HG02610 (cell line): ENCODE results near the gene TMEM165.

Experiments
- ATAC-seq: cut with Tn5 transposase; IDR thresholded peaks from one replicate; pipeline ENCODE4 v1.9.1; 2021; ENCODE audit warnings: mild to moderate bottlenecking, moderate library complexity; ENCODE audit not compliant: unreplicated experiment

TMEM165 gene

DNA sequence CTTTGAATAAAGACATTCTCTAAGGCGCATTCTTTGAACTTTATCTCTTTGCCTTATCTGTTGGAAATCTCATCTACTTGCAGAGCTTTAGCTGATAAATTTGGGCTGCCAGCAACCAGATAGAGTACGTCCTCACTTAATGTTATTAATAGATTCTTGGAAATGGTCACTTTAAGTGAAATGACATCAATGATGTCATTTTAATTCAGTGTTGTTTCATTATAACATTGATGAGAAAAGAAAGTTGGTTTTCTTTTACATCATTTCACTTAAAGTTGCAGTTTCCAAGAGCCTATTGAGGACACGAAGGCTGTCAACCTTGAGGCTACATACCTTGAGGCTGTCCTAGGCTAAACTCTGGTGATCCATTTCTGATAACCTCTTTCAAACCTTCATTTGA lies 9.3 kb downstream of the TMEM165 start:
- no peak for ATAC-seq

DNA sequence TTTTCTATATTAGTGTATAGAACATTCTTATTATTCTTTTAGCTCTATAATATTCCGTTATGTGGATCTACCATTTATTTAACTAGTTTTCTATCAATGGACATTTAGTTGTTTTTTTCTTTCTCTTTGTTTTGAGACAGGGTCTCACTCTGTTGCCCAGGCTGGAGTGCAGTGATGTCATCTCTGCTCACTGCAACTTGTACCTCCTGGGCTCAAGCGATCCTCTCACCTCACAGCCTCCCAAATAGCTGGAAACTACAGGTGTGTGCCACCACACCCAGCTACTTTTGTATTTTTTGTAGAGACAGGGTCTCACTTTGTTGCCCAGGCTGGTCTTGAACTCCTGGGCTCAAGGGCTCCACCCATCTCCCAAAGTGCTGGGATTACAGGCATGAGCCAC lies 10.8 kb downstream of the TMEM165 start:
- ATAC-seq: no peak

DNA sequence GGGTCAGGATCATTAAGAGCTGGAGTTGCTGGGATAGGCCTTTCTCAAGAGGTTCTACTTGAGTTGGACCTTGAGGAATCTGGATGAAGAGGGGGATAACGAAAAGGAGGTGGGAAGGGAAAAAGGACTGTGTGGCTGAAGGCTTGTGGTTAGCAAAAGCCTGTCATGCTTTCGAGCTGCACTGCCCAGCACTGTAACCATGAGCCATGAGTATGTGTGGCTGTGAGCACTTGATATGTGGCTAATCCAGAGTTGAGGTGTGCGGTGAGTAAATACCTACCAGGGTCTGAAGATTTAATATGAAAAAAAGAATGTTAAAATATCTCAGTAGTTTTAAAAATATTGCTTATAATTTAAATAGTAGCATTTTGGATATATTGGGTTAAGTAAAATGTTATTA lies 11.4 kb downstream of the TMEM165 start:
- ATAC-seq: no peak

DNA sequence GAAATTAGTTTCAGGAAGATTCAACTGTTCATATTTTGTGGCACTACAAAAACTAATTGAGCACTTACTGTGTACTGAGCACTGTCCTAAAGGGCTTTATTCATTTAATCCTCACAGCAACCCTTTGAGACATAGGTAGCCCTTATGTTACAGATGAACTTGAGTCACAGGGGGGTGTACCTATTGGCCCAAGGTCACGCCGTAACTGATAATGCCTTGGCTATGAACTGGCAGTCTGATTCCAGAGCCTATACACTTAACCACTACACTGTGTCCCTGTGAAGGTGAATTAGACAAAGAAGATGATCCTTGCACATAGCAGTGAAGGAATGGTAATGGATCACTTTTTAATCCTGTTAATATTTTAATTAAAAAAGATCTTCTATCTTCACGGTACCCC lies 12.0 kb downstream of the TMEM165 start:
- no peak for ATAC-seq

DNA sequence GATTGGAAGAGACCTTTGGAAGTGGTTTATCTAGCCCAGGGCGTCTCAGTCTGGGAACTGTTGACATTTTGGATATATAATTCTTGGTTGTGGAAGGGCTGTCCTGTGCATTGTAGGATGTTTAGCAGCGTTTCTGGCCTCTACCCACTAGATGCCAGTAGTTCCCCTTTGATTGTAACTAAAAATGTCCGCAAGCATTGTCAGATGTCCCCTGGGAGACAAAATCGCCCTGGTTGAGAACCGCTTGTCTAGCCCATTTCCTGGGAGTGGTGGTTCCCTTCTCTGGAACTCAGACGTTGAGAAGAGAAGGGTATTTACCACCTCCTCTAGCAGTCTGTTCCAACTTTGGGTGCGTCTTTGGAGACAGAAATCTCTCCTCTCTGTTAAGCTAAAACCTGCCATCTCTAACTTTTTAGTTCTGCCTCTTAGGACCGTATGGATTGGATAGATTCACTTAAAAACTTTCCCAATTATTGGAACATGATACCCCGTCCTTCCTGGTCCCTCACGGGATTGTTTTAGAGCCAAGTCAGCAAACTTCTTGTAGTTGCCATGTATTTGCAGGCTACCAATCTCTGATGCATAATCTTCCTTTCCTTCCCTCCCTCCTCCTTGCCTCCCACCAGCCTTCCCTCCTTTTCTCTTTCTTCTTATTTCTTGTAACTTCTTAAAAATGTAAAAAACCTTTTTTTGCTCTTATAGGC lies 13.9 kb downstream of the TMEM165 start:
- peak; percentile 67 for ATAC-seq

DNA sequence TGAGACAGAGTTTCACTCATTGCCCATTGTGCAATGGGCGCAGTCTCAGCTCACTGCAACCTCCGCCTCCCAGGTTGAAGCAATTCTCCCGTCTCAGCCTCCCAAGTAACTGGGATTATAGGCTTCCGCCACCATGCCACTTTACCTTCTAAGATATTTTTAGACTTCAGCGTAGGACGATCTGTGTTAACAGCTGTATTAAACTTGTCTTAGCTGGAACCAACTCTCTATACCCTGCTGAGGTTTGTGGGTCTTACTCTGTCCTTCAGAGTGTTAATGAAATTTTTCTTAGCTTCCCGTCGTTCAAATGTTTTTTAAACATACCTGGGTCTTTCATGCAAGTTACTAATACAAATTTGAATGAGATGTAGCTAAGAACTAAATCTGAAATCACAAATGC lies 14.7 kb downstream of the TMEM165 start:
- ATAC-seq: no peak

DNA sequence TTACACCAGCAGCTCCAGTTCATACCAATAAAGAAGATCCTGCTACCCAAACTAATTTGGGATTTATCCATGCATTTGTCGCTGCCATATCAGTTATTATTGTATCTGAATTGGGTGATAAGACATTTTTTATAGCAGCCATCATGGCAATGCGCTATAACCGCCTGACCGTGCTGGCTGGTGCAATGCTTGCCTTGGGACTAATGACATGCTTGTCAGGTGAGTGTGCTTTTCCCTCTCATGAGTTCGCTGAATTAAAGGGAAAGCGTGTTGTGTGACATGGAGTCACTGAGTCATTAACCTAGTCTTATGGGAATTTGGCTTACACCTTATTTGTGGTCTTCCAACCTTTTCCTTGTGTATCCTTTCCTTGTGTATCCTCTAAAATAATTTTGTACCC lies 15.9 kb downstream of the TMEM165 start:
- ATAC-seq: no peak

DNA sequence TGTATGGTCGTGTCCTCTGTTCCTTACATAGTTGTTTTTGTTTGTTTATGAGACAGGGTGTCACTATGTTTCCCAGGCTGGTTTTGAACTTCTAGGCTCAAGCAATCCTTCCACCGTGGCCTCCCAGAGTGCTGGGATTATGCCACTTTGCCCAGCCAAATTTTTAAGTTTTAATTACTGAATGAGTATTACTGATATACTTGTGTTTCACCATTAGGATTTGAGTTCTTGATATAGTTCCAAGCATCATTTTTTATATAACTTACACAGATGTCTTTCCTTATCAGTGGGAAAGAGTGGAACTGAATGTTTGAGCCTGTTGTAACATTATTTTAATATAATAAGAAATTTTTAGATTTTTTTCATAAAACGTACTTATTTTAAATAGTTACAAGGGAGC lies 20.4 kb downstream of the TMEM165 start:
- ATAC-seq: no peak

DNA sequence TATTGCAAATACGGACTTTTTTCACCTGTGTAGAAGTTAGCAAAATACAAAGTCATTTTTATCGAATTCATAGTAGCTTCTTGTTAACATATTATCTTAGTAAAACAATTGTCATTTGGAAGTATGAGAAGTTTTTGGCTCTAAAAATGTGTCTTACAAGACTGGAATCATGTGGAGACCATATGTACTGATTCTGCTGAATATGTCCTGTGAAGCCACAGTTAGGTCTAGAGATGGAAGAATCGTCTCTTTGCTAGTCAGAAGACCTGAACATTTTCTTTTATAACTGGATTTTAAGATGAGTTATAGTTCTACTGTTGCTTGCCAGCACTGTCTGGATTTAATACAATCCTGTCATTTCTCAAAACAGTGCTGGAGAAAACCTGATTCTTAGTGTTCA lies 29.0 kb downstream of the TMEM165 start:
- ATAC-seq: no peak

DNA sequence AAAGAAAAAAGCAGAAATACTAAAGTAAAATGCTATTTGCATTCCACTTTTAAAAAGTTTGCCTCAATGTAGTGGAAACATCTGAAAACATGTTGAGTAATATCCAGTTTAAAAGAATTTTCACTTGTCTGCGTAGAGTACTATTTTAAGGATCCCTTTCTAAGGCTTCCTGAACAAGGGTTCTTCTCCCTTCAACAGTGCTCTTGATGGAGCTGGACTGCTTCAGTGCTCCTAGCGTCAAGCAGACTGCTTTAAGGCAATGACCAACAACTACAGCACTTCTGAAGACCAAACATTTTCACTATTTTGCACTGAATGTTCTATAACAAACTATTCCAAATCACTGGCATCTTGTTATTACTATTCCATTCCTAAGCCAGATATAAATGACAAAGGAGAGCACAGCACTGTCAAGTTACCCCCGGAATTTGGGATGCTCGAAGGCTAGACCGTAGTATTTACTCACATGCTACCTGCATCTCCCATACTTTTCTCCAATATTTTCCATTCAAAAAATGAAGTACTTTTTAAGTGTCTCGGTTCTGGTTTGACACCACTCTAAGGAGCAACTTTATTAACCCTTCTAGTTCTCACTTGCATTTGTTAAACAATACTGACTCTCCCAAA lies 36.1 kb downstream of the TMEM165 start:
- ATAC-seq: no peak

DNA sequence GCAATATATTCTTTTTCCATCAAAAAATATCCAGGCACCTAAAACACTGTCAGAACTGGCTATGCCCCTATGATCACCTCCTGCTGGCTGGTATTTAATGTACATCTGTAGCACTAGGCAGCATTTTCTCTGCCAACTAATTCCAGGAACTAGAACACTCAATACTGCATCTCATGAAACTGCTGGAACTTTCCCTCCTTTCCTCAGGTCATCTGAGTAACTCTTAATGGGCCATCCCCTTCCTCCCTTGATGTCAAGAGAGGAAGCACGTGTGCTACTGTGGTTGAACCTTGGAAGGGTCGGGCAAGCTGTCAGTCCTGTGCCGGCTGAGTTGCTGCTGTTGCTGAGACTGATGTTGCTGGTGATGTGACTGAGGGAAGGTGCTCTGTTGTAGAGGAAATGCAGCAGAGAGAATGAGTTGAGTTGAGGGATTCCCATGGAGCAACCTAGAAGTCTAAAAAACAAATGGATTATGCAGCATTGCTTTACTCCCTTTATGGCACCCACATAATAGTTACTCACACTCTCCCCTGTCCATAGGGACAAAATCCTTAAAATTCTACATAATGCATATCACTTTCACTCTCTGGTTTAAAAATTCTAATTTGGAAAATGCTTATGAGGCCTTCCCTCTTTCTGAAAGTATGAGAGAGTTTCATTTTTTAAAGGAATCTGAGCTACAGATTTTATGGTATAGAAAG lies 39.5 kb downstream of the TMEM165 start:
- peak; percentile 96 for ATAC-seq

DNA sequence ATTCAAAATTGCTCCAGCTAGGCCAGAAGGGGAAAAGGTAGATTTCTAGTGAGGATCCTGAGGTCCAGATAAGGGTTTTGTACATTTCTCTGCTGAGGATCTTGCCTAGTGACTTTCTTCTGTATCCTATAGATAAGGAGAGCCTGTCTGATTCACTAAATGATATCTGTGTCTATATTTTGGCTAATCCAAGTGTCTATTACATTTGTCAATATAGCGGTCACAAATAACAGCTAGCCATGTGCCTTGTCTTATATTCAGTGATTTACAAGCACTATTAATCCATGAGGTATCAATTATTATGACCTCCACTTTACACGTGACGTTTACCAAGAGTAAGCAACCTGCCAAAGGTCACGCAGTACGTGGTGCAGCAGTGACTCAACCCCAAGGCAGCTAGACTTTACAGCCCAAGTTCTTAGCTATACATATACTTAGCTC lies 41.6 kb downstream of the TMEM165 start:
- no peak for ATAC-seq

DNA sequence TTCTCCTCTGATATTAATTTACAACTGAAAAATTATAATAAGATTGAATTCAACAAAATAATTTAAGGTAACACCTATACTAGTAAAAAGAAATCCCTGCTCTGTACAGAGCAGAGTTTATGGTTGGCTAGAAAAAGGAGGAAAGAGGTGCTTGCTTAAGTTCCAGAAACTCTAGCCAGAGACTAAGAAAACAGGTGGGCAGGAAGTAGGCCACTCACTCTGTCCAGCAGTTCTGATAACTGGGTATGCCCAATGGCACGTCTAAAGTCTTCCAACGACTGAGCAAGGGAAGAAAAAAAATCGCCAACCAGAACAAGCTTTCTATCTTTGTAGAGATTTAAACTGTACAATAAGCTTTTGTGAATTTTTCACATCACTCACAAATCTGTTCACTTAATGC lies 42.1 kb downstream of the TMEM165 start:
- no peak for ATAC-seq

DNA sequence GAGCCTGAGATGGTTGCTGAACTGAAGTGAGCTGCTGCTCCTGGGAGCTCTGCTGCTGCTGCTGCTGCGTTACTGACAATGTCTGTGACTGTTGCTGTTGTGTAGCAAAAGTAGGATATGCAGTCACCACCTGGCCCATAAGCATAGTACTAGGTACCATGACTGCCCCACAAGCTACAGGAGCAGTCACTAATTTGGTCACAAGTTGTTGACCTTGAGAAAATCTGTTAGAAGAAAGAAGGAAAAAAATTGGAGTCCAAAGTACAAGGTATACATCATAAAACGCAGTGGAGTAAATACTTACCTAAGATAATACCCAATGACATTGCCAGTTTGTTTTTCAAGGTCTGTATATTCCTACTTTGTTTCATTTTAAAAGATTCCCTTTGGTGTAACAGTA lies 42.6 kb downstream of the TMEM165 start:
- ATAC-seq: no peak

DNA sequence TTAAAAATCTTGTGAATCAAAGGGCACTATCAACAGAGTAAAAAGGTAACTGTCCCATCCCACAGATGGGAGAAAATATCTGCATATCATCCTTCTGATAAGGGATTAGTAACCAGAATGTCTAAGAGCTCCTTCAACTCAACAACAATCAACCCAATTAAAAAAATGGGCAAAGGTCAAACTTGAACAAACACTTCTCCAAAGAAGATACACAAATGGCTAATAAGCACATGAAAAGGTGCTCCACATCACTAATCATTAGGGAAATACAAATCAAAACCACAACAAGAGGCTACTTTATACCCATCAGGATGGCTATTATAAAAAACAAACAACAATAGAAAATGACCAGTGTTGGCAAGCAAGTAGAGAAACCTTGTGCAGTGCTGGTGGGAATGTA lies 43.3 kb downstream of the TMEM165 start:
- no peak for ATAC-seq

DNA sequence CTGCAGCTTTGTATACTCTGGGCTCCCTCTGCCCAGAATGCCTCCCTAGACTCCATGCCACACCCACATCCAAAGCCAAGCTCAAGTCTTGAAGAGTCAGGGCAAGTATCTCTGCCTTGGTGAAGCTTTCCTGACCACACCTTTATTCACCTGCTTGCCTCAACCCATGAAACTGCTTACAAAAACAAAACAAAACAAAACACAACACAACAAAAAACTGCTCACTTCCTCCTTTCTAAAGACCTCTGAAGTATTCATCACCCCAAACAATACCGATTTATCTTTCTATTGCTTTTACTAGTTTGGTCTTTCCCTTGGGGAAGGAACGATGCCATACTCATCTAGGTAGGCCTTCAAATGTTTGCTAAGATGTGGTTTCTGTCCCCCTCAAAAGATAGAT lies 45.0 kb downstream of the TMEM165 start:
- peak; percentile 63 for ATAC-seq

DNA sequence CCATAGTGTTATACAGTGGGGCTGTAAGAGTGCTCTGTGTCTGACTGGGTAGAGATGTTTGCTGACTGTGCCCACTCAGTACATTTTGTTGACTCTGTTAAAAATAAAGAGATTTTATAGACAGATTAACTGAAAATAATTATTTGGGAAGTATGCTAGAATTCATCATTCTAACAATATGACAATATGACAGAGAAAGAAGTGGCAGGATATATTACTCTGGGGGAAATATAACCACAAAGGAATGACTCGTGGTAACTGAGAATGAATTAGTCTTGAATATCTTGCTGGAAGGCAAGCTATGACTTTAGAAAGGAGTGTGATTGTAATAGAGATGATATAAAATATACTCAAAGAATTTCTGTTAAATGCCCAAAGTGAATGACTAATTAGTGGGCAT lies 46.8 kb downstream of the TMEM165 start:
- ATAC-seq: no peak

DNA sequence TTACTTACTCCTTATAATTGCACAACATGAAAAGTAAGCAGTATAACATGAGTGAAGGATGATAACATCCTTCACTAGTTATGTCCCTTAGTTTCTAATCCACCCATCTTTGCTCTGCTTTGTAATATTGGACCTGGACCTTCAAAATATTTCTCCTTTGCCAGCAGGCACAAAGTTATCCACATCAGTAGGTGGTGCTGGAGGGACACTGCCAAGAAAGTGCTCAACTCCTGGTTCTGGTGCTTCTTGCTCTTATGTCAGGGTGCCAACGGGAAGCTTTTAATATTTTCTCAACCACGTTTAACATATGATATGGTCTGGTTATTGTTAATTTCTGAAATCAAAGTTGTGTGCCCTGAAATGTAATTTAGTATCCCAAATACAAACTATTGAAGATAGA lies 49.1 kb downstream of the TMEM165 start:
- no peak for ATAC-seq

DNA sequence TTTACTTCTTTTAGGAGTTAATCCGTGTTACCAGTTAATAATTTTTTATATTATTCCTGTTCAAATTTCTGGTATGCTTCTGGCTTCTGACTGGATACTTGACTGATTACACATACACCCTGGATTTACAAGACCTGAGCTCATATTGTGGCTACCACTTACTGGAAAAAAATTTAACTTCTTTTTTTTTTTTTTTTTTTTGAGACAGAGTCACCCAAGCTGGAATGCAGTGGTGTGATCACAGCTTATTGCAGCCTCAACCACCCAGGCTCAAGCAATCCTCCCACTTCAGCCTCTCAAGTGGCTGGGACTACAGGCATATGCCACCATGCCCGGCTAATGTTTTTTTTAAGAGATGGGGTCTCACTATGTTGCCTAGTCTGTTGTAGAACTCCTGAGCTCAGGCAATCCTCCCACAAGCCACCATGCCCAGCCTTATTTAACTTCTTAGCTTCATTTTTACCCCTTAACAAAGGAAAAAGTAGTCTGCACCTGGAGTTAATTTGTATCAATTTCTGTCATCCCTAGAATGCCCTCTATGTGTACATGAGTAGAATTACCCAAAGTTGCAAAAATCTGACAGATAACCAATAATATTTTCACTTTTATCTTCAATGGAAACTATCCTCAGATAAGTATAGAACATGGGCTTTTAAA lies 50.3 kb downstream of the TMEM165 start:
- no peak for ATAC-seq

DNA sequence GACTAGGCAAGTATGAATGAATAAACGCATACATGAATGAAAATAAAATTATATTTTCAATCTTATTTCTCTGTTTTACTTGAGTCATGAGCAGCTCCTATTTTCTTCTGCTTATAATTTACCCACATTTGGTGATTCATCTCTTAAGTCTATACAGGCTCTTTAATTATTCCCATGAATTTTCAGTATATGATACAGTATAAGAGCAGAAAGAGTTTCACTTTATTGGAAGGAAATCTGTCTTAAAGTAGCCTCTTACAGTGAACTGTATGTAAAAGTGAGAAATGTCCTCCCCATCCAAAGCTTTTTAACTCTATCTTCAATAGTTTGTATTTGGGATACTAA lies 50.8 kb downstream of the TMEM165 start:
- no peak for ATAC-seq

DNA sequence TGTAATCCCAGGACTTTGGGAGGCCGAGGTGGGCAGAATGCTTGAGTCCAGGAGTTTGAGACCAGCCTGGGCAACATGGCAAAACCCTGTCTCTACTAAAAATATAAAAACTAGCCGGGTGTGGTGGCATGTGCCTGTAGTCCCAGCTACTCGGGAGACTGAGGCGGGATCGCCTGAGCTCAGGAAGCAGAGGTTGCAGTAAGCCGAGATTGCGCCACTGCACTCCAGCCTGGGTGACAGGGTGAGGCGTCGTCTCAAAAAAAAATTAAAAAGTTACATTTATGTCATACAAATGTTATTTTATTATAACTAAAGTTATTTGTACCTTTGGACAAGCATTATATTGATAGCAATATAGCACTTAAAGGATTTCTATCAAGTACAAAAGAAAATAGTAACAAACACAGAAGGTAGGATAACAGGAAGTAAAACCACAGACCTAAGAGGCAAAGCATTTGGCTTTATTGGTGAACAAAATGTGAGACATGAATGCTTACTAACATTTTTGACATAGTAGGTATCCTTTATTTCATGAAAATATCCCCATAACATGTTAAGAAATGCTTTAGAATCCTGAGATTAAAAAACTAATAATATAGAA lies 51.5 kb downstream of the TMEM165 start:
- no peak for ATAC-seq
